HS-27A (cell line): ENCODE data around the gene PYGO2.
"Not testable (repeated sequence)": the region's sequence is repeated elsewhere in the genome, so short reads cannot be mapped to it uniquely, and the experiment has no call there.

Experiments used
- DNase-seq: peaks from one replicate; pipeline ENCODE4 v3.0.0-alpha.2; 2012; ENCODE audit warnings: low read depth, missing footprints

PYGO2 gene

GRCh38 chr1:154999571-155000410, 38.2 kb upstream of the PYGO2 start:
- no peak for DNase-seq

DNA sequence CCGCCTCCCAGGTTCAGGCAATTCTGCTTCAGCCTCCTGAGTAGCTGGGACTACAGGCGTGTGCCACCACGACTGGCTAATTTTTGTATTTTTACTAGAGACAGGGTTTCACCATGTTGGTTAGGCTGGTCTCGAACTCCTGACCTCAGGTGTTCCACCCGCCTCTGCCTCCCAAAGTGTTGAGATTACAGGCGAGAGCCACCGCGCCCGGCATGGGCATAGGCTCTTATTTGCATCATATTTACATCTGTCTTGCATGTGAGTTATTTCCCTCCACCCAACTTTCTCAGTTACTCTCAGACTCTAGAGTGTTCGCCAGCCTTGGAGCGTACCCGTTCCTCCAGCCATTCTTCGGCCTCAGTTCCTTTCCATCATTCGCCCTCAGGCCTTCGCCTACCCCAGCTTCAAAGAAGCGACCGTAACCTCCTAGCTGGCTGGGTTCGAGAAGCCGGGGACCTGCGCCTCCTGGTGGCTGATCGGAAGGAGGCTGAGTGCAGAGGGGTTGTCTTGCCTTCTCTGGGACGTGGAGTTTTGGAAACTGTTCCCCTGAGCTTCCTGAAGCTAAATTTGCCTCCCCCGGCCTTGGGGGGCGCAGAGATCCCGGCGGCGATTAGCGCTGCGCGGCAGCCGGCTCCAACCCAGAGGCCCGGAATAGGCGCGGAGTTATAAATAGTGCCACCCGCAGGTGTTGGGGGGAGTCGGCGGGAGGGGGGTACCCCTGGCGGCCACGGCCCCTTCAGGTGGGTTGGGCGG, 37.4 kb upstream of the PYGO2 start:
- DNase-seq: no peak

- DNase-seq: no peak
Measured at GRCh38 chr1:154998201-154998780, 36.7 kb upstream of the PYGO2 start.

DNA sequence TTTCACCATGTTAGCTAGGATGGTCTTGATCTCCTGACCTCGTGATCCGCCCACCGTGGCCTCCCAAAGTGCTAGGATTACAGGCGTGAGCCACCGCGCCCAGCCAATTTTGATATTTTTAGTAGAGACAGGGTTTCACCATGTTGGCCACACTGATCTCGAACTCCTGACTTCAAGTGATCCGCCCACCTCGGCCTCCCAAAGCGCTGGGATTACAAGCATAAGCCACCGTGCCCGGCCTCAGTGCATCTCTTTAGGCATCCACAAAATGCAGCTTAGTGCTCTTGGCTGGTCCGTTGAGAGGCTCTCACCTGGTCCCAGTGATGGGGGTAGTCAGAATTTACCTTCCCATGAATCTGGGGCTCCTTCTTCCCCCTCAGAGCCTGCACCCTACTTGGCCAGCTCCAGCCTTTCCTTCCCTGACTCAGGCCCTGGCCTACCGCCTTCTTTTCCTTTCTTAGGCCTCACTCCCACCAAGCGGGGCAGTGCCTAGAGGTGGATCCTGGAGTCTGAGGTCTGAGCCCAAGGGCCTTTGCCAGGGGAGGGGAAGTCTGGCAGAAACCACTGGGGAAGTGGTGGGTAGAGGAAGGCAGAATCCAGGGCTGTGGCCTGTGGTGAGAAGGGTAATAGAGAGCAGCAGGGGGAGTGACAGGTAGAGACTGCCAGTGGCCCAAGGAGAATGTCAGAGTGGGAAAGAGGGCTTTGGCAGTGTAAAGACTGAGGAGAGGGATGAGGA, 35.6 kb upstream of the PYGO2 start:
- DNase-seq: no peak

DNA sequence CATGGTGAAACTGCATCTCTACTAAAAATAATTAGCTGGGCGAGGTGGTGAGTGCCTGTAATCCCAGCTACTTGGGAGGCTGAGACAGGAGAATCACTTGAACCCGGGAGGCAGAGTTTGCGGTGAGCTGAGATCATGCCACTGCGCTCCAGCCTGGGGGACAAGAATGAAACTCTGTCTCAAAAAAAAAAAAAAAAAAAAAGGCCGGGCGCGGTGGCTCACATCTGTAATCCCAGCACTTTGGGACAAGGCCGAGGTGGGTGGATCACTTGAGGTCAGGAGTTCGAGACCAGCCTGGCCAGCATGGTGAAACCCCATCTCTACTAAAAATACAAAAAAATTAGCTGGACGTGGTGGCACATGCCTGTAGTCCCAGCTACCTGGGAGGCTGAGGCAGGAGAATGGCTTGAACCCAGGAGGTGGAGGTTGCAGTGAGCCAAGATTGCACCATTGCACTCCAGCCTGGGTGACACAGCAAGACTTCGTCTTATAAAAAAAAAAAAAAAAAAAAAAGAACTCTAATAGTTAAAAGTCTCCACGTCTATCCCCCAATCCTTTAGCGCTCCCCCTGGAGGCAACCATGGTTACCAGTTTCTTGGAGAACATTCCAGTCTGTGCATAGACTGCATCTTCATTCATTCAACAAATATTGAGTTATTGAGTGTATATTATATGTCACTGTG, 33.9 kb upstream of the PYGO2 start:
- not testable (repeated sequence) for DNase-seq

- no peak for DNase-seq
Measured at GRCh38 chr1:154994591-154994990, 33.0 kb upstream of the PYGO2 start.

DNA sequence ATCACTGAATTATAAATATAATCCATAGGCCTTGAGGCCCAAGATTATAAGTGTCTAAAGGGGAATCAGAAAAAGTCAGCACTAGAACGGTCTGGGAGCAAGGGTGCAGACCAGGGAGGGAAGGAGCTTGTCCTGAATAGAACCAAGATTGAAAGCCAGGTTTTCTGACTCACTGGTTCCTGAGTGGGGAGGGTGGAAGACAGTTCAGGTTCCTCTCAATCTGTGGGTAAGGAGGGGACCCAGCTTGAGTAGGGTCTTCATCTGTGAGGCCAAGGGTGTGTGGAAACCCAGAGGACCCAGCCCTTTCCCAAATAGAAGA, 32.6 kb upstream of the PYGO2 start:
- DNase-seq: no peak

- no peak for DNase-seq
Measured at GRCh38 chr1:154993572-154994268, 32.1 kb upstream of the PYGO2 start, which contains the start of gene LENEP. Gene LENEP, plus strand, starts transcription at chr1:154993586. Its CDS starts 22 bp downstream, at chr1:154993608.

DNA sequence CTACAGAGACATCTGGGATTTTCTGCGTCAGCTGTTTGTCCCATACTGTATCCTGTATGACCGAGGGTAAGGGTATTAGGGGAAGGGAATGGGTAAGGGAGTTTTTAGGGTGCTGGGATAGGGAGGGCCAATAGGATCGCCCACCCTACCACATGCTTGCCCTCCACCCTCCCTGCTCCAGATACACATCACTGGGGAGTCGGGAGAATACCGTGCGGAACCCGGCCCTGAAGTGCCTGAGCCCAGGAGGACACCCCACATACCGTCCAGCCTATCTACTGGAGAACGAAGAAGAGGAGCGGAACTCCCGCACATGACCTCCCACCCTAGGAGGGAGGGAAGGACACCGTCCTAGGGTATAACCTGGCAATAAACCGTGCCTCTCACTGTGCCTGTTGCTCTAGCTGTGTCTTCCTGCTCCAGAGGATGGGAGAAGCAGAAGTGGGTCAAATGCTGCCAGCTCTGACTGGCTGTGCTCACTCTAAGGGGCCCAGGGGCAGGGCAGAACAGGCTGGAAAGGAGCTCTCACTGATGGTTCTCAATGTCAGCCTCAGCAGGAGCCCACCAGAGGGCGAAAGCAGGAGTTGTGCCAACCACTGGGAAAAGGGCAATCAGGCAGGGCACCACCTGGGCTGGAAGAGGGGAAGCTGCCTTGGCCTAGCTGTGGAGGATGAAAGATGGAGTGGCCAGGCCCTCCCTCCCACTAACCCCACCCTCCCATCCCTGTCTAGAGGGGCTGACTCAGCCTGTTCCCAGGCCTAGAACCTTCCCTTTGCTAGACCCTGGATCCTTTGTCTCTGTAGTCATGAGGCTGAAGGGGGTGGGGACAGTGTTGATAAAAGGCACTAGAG, 31.4 kb upstream of the PYGO2 start:
- DNase-seq: no peak

GRCh38 chr1:154990276-154990675, 28.7 kb upstream of the PYGO2 start:
- no peak for DNase-seq

- no peak for DNase-seq
Measured at GRCh38 chr1:154989195-154989860, 27.7 kb upstream of the PYGO2 start.

DNA sequence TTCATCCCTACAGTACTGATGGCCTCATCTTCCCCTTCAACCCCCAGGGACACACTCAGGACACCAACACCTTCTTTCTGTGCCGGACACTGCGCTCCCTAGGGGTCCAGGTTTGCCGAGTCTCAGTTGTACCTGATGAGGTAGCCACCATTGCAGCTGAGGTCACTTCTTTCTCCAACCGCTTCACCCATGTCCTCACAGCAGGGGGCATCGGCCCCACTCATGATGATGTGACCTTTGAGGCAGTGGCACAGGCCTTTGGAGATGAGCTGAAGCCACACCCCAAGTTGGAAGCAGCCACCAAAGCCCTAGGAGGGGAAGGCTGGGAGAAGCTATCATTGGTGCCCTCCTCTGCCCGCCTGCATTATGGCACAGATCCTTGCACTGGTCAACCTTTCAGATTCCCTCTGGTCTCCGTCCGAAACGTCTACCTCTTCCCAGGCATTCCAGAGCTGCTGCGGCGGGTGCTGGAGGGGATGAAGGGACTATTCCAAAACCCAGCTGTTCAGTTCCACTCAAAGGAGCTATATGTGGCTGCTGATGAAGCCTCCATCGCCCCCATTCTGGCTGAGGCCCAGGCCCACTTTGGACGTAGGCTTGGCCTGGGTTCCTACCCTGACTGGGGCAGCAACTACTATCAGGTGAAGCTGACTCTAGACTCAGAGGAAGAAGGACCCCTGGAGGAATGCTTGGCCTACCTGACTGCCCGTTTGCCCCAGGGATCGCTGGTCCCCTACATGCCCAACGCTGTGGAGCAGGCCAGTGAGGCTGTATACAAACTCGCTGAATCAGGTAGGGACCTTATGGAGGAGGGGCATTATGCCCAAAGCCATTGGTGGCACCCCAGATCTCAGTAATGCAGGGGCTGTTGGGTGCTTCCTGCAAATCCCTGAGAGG, 26.7 kb upstream of the PYGO2 start:
- no peak for DNase-seq

- DNase-seq: no peak
Measured at GRCh38 chr1:154987326-154987725, 25.7 kb upstream of the PYGO2 start.

DNA sequence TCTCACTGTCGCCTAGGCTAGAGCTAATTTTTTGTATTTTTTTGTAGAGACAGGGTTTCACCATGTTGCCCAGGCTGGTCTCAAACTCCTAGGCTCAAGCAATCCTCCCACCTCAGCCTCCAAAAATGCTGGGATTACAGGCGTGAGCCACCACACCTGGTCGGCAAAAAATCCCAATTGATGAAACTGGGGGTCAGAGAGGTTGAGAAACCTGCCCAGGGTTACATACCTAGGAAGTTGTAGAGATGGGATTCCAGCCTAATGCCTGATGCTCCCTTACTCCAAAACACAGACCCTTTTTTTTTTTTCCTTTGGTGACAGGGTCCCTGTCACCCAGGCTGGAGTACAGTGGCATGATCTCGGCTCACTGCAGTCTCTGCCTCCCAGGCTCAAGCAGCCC, 25.2 kb upstream of the PYGO2 start:
- DNase-seq: not testable (repeated sequence)

DNA sequence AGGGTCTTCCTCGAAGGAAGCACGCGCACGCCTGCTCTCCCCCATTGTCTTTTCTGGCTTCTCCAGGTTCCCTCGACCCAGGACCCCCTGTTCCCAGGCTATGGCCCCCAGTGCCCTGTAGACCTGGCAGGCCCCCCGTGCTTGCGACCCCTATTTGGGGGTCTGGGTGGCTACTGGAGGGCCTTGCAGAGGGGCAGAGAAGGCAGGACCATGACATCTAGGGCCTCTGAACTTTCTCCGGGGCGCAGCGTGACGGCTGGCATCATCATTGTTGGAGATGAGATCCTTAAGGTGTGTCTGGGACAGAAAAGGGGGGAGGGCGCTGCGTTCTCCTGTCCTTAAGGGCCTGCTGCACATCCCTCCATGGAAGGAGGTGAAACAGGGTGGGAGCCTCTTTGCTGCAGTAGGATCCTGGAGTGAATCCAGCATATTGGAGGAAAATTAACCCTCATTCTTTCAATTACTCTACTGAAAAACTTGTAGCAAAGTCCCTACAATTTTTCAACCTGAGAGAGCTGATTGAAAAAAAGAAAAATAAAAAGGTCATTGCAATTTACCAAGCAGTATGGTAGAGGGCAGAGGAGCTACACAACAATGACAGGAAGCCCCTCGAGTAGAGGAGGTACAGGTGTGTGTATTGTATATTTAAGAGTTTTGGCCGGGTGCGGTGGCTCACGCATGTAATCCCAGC, 22.3 kb upstream of the PYGO2 start:
- no peak for DNase-seq

- DNase-seq: peak; percentile 98
Measured at GRCh38 chr1:154982897-154983648, 21.5 kb upstream of the PYGO2 start, which contains the start of gene FLAD1. Gene FLAD1, plus strand, starts transcription at chr1:154983344. Its CDS starts 351 bp downstream, at chr1:154983695.

DNA sequence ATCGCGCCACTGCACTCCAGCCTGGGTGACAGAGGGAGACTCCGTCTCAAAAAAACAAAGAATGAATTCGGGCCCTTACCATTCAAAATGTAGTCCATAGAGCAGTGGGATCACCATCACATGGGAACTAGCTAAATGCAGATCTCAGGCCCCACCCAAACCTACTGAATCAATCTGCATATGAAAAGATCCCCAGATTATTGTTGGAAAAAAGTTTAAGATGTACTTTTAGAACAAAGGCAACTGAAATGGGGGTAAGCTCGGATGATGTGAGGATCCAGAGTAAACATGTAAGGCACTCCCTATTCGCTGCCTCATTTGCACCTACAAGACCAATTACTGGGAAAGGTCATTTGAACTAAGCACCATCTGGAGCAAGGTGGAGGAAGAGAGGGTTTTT, 20.8 kb upstream of the PYGO2 start:
- no peak for DNase-seq
